Measurements from ENCODE around the gene QRICH1. TPM values are rescaled to one million over a fixed set of nuclear protein-coding genes. Genes with fewer than 3 reads are reported as not detected.

The QRICH1 gene
- total RNA-seq, 4 donors from 2014 or later: 35.8 to 65.6 (median 47.1) TPM

DNA sequence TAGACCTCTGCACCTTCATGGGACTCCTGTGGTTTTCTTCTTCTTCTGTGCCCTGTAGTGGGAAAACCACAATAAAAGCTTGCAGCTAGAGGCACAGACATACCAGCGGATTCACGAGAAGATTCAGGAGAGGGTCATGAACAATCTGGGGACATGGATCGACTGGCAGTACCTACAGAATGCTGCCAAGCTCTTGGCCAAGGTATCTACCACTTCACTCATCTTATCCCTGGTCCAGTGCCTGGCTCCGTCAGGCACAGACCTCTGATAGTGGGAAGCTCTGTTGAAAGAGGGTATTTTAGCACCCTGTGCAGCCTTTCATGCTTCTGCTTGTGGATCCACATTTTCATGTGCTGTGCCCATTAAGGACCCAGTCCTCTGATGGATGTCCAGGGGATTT, 113.6 kb downstream of the QRICH1 start:
- no peak for ATAC-seq
- intact Hi-C loops (cut with DNase I; ENCODE audit: low total_unique reads): no loop called here
- Histone ChIP-seq H3K4me1 (no peaks in the 10 kb centered on the region), H3K27ac (no peak overlapping the region), H3K9me3 (no peaks in the 10 kb centered on the region), H3K36me3 (peaks cover 11 to 98% of the 10 kb centered on the region in 2 donors), H3K4me3 (no peak overlapping the region), H3K27me3 (no peaks in the 10 kb centered on the region)
- TF ChIP-seq, protein P1, sequence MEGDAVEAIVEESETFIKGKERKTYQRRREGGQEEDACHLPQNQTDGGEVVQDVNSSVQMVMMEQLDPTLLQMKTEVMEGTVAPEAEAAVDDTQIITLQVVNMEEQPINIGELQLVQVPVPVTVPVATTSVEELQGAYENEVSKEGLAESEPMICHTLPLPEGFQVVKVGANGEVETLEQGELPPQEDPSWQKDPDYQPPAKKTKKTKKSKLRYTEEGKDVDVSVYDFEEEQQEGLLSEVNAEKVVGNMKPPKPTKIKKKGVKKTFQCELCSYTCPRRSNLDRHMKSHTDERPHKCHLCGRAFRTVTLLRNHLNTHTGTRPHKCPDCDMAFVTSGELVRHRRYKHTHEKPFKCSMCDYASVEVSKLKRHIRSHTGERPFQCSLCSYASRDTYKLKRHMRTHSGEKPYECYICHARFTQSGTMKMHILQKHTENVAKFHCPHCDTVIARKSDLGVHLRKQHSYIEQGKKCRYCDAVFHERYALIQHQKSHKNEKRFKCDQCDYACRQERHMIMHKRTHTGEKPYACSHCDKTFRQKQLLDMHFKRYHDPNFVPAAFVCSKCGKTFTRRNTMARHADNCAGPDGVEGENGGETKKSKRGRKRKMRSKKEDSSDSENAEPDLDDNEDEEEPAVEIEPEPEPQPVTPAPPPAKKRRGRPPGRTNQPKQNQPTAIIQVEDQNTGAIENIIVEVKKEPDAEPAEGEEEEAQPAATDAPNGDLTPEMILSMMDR (IDR thresholded peaks at IDR 0.05 in 4 of 5, conservative IDR thresholded peaks at IDR 0.05 in 1 of 5): no peak
- no peak for TF ChIP-seq POLR2A (IDR thresholded peaks at IDR 0.05)
- in situ Hi-C loops (cut with MboI; ENCODE audit: low sequenced_read_pairs in 4 of 4): no loop called here
- no peak for DNase-seq

MicroRNAs encoded within 50 kb of the gene (microRNA counts, 767-probe panel; counts per million panel counts)
- microRNA hsa-miR-191-5p: 10,874 to 11,187 counts per million in 2 donors
- microRNA hsa-miR-425-5p: 356 to 448 counts per million in 2 donors

Small RNAs within 50 kb of the gene (microRNA-seq; reads per million reads assigned to microRNA genes)
- 7,255 to 8,096 reads per million in 2 donors for gene MIR191 (ENCODE audit: borderline replicate concordance in 2 of 2)
- 708 to 778 reads per million in 2 donors for gene MIR425 (ENCODE audit: borderline replicate concordance in 2 of 2)
- gene MIR6890 (ENCODE audit: borderline replicate concordance in 2 of 2): 0 reads per million in 2 donors

Other genes with a start within 250 kb of the QRICH1 start
- gene PRKAR2A, start 246.2 kb downstream of the QRICH1 start, total RNA-seq: 10 to 100 TPM; 62.2 to 97.1 (median 80.2) TPM
- 100 to 1,000 TPM in 1 of 4 donors, 10 to 100 TPM in 3; 67.8 to 110 (median 83.4) TPM for gene SLC25A20, start 195.2 kb downstream of the QRICH1 start, total RNA-seq
- 100 to 1,000 TPM; 118 to 176 (median 143) TPM for gene ARIH2, start 175.2 kb downstream of the QRICH1 start, total RNA-seq
- gene P4HTM, start 103.8 kb downstream of the QRICH1 start, total RNA-seq: 10 to 100 TPM; 13.6 to 21.7 (median 20.3) TPM
- gene WDR6, start 86.7 kb downstream of the QRICH1 start, total RNA-seq: 10 to 100 TPM; 40.4 to 50.9 (median 45.5) TPM
- gene DALRD3, start 75.5 kb downstream of the QRICH1 start, total RNA-seq: 10 to 100 TPM; 10.6 to 20.1 (median 16.3) TPM
- gene NDUFAF3, start 72.0 kb downstream of the QRICH1 start, total RNA-seq: 100 to 1,000 TPM; 129 to 181 (median 148) TPM
- 100 to 1,000 TPM; 178 to 229 (median 205) TPM for gene IMPDH2, start 64.7 kb downstream of the QRICH1 start, total RNA-seq
- 100 to 1,000 TPM; 157 to 259 (median 173) TPM for gene QARS1, start 10.7 kb upstream of the QRICH1 start, total RNA-seq
- gene USP19, start 26.8 kb upstream of the QRICH1 start, total RNA-seq: 100 to 1,000 TPM; 100 to 188 (median 128) TPM
- gene LAMB2, start 39.0 kb upstream of the QRICH1 start, total RNA-seq: 100 to 1,000 TPM; 154 to 355 (median 243) TPM
- 10 to 100 TPM; 20.0 to 31.0 (median 22.0) TPM for gene CCDC71, start 72.3 kb upstream of the QRICH1 start, total RNA-seq
- 10 to 100 TPM; 15.8 to 35.8 (median 26.0) TPM for gene KLHDC8B, start 77.5 kb upstream of the QRICH1 start, total RNA-seq
- gene C3orf62, start 183.2 kb upstream of the QRICH1 start, total RNA-seq: 1 to 10 TPM in 2 of 4 donors, under 1 TPM in 2; 0.78 to 1.9 (median 1.3) TPM
- gene USP4, start 246.0 kb upstream of the QRICH1 start, total RNA-seq: 10 to 100 TPM in 1 of 4 donors, 1 to 10 TPM in 3; 7.2 to 10.2 (median 9.1) TPM

Measured in gastrocnemius medialis (tissue), 4 donors.